ENCODE results near the gene KHK.

KHK gene

DNA sequence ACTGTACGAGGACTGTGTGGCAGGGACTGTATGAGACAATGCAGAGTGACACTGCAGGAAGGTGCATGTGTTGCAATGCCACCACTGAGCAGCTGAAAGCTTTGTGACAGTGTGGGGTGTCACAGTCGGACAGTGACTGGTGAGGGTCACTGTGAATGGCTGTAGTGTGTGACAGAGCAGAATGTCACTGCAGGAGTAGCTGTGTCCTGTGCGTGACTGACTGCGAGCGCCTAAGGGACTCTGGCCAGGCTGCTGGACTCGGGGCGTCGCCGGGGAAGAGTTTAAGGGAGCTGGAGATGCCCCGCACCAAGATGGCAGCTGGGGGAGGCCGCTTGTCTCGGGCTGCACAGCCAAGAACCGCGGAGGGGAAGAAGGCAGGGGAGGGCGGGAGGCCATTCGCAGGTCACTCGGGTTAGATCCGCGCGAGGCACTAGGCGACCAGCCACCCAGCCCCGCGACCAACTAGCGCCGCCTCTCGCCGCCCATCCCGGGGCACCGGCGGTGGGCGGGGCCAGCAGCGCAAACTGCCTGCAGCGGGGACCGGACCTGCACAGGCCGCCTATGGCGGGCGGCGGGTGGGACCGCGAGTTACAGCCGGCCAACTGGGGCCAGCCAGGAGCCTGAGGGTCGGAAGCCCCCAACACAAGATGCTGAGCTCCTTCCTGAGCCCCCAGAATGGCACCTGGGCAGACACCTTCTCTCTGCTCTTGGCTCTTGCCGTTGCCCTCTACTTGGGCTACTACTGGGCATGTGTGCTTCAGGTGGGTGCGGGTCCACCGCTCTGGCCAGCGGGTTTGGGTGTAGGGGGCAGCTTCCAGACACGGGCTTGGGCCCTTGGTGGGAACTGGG lies 37.0 kb downstream of the KHK start, which contains the start of gene ABHD1:
ABHD1 (plus strand) TSS at position 514 of the 849 bp plus-strand sequence; CDS start at position 648, 134 bp downstream.
- H3K4me1 ChIP-seq (ENCODE audit: insufficient read depth, low read length) = peaks cover under 1% of the 10 kb centered on the region
- H2AFZ ChIP-seq (ENCODE audit: low read depth, low read length) = peak within 1 kb of the TSS; percentile 58
- H3K9me3 ChIP-seq (ENCODE audit: low read length) = no peaks in the 10 kb centered on the region
- H3K27me3 ChIP-seq (ENCODE audit: insufficient read depth, low read length) = peaks cover 49% of the 10 kb centered on the region
- no peaks in the 10 kb centered on the region for H3K36me3 ChIP-seq (ENCODE audit: insufficient read depth, low read length)
- peak within 1 kb of the TSS; percentile 37 for H3K4me3 ChIP-seq (ENCODE audit: low read length)

GRCh38 chr2:27125104-27125503 lies 38.5 kb downstream of the KHK start:
- peaks cover 38% of the 10 kb centered on the region for H3K27me3 ChIP-seq (ENCODE audit: insufficient read depth, low read length)
- peaks cover 9% of the 10 kb centered on the region for H3K36me3 ChIP-seq (ENCODE audit: insufficient read depth, low read length)
- H3K9me3 ChIP-seq (ENCODE audit: low read length) = no peaks in the 10 kb centered on the region
- no peaks in the 10 kb centered on the region for H3K4me1 ChIP-seq (ENCODE audit: insufficient read depth, low read length)
- H2AFZ ChIP-seq (ENCODE audit: low read depth, low read length) = no peak overlapping the region
- no peak overlapping the region for H3K4me3 ChIP-seq (ENCODE audit: low read length)

- Histone ChIP-seq H3K36me3 (ENCODE audit: insufficient read depth, low read length) (peaks cover 17% of the 10 kb centered on the region), H3K9me3 (ENCODE audit: low read length) (no peaks in the 10 kb centered on the region), H2AFZ (ENCODE audit: low read depth, low read length) (no peak overlapping the region), H3K27me3 (ENCODE audit: insufficient read depth, low read length) (peaks cover 27% of the 10 kb centered on the region), H3K4me3 (ENCODE audit: low read length) (no peak overlapping the region), H3K4me1 (ENCODE audit: insufficient read depth, low read length) (no peaks in the 10 kb centered on the region)
Measured at GRCh38 chr2:27126252-27126710, 39.7 kb downstream of the KHK start.

GRCh38 chr2:27127883-27128667 lies 41.5 kb downstream of the KHK start:
- Histone ChIP-seq H3K27me3 (ENCODE audit: insufficient read depth, low read length) (peaks cover 9% of the 10 kb centered on the region), H3K36me3 (ENCODE audit: insufficient read depth, low read length) (peaks cover 32% of the 10 kb centered on the region), H3K4me1 (ENCODE audit: insufficient read depth, low read length) (no peaks in the 10 kb centered on the region), H3K9me3 (ENCODE audit: low read length) (no peaks in the 10 kb centered on the region), H2AFZ (ENCODE audit: low read depth, low read length) (no peak overlapping the region), H3K4me3 (ENCODE audit: low read length) (no peak overlapping the region)

DNA sequence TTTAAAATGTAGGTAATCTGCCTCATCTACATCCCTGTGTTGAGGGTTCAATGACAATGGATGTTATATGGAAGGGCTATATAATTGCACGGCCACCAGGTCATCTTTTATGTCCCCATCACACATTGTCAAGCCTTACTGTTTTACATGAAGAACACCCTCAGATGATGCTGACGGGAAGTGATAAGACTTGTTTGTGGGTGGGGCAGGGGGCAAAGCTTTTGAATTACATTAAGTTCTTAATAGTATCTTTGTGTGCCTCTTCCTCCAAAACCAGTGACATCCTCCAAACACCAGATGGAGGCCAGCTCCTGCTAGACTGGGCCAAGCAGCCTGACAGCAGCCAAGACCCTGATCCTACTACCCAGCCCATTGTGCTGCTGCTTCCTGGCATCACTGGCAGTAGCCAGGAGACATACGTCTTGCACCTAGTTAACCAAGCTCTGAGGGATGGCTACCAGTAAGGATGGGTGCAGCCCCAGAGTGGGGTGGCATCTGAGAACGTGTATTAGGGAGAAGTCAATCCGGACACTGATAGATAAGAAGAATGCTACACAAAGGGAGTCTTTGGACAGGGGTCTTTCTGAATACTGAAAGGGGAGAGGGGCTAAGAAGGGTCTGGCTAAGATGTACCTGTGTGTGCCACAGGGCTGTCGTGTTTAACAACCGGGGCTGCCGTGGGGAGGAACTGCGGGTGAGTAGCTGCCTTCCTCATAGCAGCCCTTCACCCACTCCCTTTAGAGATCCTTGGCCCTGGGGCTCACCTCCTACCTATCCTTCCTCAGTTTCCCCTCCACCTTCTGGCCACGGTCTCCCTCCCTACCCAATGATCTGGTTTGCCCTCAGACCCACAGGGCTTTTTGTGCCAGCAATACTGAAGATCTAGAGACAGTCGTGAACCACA lies 42.3 kb downstream of the KHK start:
- Histone ChIP-seq H3K9me3 (ENCODE audit: low read length) (no peaks in the 10 kb centered on the region), H3K36me3 (ENCODE audit: insufficient read depth, low read length) (peaks cover 32% of the 10 kb centered on the region), H3K4me3 (ENCODE audit: low read length) (no peak overlapping the region), H3K4me1 (ENCODE audit: insufficient read depth, low read length) (peaks cover 6% of the 10 kb centered on the region), H3K27me3 (ENCODE audit: insufficient read depth, low read length) (peaks cover 5% of the 10 kb centered on the region), H2AFZ (ENCODE audit: low read depth, low read length) (no peak overlapping the region)

DNA sequence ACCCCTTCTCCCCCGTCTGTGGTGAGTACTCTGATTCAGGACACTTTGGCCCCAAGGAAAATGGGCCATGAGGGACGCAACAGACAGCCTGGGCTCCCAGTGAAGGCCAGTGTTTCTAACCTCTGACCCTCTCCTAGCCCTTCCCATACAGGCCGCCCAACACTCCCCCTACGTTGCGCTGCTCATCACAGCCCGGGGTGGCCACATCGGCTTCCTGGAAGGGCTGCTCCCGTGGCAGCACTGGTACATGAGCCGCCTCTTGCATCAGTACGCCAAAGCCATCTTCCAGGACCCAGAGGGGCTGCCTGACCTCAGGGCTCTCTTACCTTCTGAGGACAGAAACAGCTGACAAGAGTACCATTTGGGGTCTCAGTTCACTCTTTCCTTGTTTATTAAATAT lies 43.8 kb downstream of the KHK start:
- peaks cover 6% of the 10 kb centered on the region for H3K4me1 ChIP-seq (ENCODE audit: insufficient read depth, low read length)
- H3K4me3 ChIP-seq (ENCODE audit: low read length) = no peak overlapping the region
- H3K9me3 ChIP-seq (ENCODE audit: low read length) = no peaks in the 10 kb centered on the region
- H3K36me3 ChIP-seq (ENCODE audit: insufficient read depth, low read length) = peaks cover 32% of the 10 kb centered on the region
- H2AFZ ChIP-seq (ENCODE audit: low read depth, low read length) = no peak overlapping the region
- no peaks in the 10 kb centered on the region for H3K27me3 ChIP-seq (ENCODE audit: insufficient read depth, low read length)

DNA sequence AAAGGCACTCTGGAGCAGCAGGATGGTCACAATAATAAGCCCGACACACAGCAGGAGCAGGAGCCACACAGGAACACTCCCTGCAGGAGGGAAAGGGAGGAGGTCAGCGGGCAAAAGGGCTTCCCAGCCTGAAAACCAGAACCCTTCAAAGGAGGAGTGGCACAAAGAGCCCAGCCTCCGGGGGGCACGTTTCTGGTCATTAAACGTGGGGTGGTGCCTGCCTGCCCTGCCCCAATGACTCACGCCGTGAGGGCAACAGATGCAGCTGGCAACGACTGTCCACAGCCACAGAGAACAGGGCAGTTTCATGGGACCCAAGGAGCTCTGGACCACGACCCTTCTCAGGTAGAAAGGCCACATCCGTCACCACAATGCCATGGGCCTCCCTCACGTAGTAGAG lies 44.9 kb downstream of the KHK start:
- no peaks in the 10 kb centered on the region for H3K9me3 ChIP-seq (ENCODE audit: low read length)
- H3K36me3 ChIP-seq (ENCODE audit: insufficient read depth, low read length) = peaks cover 32% of the 10 kb centered on the region
- no peak overlapping the region for H3K4me3 ChIP-seq (ENCODE audit: low read length)
- H3K27me3 ChIP-seq (ENCODE audit: insufficient read depth, low read length) = no peaks in the 10 kb centered on the region
- peaks cover 6% of the 10 kb centered on the region for H3K4me1 ChIP-seq (ENCODE audit: insufficient read depth, low read length)
- H2AFZ ChIP-seq (ENCODE audit: low read depth, low read length) = no peak overlapping the region

GRCh38 chr2:27133195-27133875 lies 46.8 kb downstream of the KHK start:
- H3K27me3 ChIP-seq (ENCODE audit: insufficient read depth, low read length) = peaks cover 8% of the 10 kb centered on the region
- peak overlapping the region; percentile 85 for H3K4me3 ChIP-seq (ENCODE audit: low read length)
- peaks cover 32% of the 10 kb centered on the region for H3K36me3 ChIP-seq (ENCODE audit: insufficient read depth, low read length)
- peak overlapping the region; percentile 88 for H2AFZ ChIP-seq (ENCODE audit: low read depth, low read length)
- H3K9me3 ChIP-seq (ENCODE audit: low read length) = no peaks in the 10 kb centered on the region
- peaks cover 6% of the 10 kb centered on the region for H3K4me1 ChIP-seq (ENCODE audit: insufficient read depth, low read length)

GRCh38 chr2:27133905-27134780 lies 47.6 kb downstream of the KHK start, which contains the start of gene PREB:
TSS of gene PREB (minus strand) at chr2:27134636. CDS start at chr2:27134421, 215 bp downstream.
- Histone ChIP-seq H2AFZ (ENCODE audit: low read depth, low read length) (peak within 1 kb of the TSS; percentile 88), H3K27me3 (ENCODE audit: insufficient read depth, low read length) (peaks cover 16% of the 10 kb centered on the region), H3K36me3 (ENCODE audit: insufficient read depth, low read length) (peaks cover 28% of the 10 kb centered on the region), H3K4me3 (ENCODE audit: low read length) (peak within 1 kb of the TSS; percentile 85), H3K4me1 (ENCODE audit: insufficient read depth, low read length) (peaks cover 6% of the 10 kb centered on the region), H3K9me3 (ENCODE audit: low read length) (no peaks in the 10 kb centered on the region)

DNA sequence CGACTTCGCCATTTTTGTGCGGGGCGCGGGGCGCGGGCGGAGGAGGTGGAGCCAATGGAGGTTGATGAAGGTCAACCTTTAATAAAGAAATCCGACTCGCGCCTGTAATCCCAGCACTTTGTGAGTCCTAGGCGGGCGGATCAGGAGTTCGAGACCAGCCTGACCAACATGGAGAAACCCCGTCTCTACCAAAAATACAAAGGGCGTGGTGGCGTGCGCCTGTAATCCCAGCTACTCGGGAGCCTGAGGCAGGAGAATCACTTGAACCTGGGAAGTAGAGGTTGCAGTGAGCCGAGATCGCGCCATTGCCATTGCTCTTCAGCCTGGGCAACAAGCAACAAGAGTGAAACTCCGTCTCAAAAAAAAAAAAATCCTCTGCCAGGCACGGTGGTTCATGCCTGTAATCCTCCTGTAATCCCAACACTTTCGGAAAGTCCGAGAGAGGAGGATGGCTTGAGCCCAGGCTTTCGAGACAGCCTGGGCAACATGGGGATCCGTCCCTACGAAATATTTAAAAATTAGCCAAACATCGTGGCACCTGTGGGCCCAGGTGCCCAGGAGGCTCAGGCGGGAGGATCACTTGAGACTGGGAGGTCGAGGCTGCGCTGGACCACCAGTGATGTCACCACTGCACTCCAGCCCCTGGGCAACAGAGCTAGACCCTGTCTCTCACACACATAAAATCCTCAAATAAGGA lies 48.4 kb downstream of the KHK start:
- peak overlapping the region; percentile 7 for H3K4me3 ChIP-seq (ENCODE audit: low read length)
- peaks cover 20% of the 10 kb centered on the region for H3K27me3 ChIP-seq (ENCODE audit: insufficient read depth, low read length)
- H3K4me1 ChIP-seq (ENCODE audit: insufficient read depth, low read length) = peaks cover 6% of the 10 kb centered on the region
- peaks cover 25% of the 10 kb centered on the region for H3K36me3 ChIP-seq (ENCODE audit: insufficient read depth, low read length)
- peak overlapping the region; percentile 88 for H2AFZ ChIP-seq (ENCODE audit: low read depth, low read length)
- H3K9me3 ChIP-seq (ENCODE audit: low read length) = no peaks in the 10 kb centered on the region

DNA sequence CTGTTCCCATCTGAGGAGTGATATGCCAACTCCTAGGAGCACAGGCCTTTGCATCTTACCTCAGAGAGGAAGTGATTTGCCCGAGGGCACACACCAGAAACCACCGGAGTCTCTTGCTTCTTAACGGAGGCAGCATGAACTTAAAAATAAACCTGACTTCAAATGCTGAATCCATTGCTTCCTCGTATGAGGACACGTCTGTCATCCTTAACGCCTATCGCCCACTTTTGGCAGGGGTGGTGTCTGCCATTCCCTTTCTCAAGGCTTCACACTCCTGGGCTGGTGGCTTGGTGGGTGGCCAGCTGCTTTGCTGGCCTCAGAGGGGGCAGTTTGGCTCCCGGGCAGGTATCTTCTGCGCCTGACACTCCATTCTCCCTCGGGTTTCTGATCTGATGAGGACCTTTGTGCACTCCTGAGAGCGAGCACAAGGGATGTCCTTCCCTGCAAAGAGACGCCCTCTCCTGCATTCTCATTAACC lies 48.9 kb downstream of the KHK start:
- no peak overlapping the region for H2AFZ ChIP-seq (ENCODE audit: low read depth, low read length)
- H3K27me3 ChIP-seq (ENCODE audit: insufficient read depth, low read length) = peaks cover 20% of the 10 kb centered on the region
- peaks cover 6% of the 10 kb centered on the region for H3K4me1 ChIP-seq (ENCODE audit: insufficient read depth, low read length)
- H3K4me3 ChIP-seq (ENCODE audit: low read length) = no peak overlapping the region
- peaks cover 21% of the 10 kb centered on the region for H3K36me3 ChIP-seq (ENCODE audit: insufficient read depth, low read length)
- no peaks in the 10 kb centered on the region for H3K9me3 ChIP-seq (ENCODE audit: low read length)
